CD4-positive, alpha-beta T cell (primary cell): ENCODE measurements around the gene SIRPB1. TPM values are rescaled to one million over a fixed set of nuclear protein-coding genes. Genes with fewer than 3 reads are reported as not detected.
"Not testable (repeated sequence)": the region's sequence is repeated elsewhere in the genome, so short reads cannot be mapped to it uniquely, and the experiment has no call there.

ENCODE experiments used
- ATAC-seq: fragments of 200-7000 bp; cut with Tn5 transposase; one replicate; pipeline ENCODE4 v1.10.0; 2022; ENCODE audit warnings: mild to moderate bottlenecking; ENCODE audit not compliant: poor library complexity
- CTCF ChIA-PET: fragments of 350-600 bp; sonication (Branson Sonifier 250); formaldehyde crosslinking; loops from one replicate; lab custom pipeline; 2021; ENCODE audit warnings: antibody characterized with exemption, inconsistent platforms; lab: Charles Lee
- POLR2A ChIA-PET: fragments of 350-600 bp; sonication (Branson Sonifier 250); formaldehyde crosslinking; loops from one replicate; lab custom pipeline; 2021; ENCODE audit warnings: antibody characterized with exemption, inconsistent platforms; lab: Charles Lee
- DNase-seq, 14 experiments: peaks; one replicate each; pipeline ENCODE4 v3.0.0-alpha.2; 2013 to 2020; ENCODE audit warnings: mixed read lengths in 2 of 14
- H3K27ac ChIP-seq, 2 donors: one replicate each; pipeline versions ENCODE4 v1.5.1 to v1.7.0; 2013; ENCODE audit warnings: low read length in 2 of 2, low read depth in 1 of 2, mild to moderate bottlenecking in 1 of 2
- H3K27me3 ChIP-seq, 2 experiments: 1 replicate in 1 of 2; 2 replicates in 1 of 2; pipeline versions ENCODE4 v1.6.1 to v1.7.0; 2013; ENCODE audit warnings: low read length in 2 of 2, control low read depth in 1 of 2, mild to moderate bottlenecking in 1 of 2, moderate library complexity in 1 of 2; ENCODE audit not compliant: insufficient read depth in 2 of 2, control insufficient read depth in 1 of 2
- H3K36me3 ChIP-seq: one replicate; pipeline ENCODE4 v1.6.1; 2013; ENCODE audit warnings: low read length, control low read depth; ENCODE audit not compliant: insufficient read depth
- H3K4me1 ChIP-seq: one replicate; pipeline ENCODE4 v1.6.1; 2013; ENCODE audit warnings: low read length, control low read depth; ENCODE audit not compliant: insufficient read depth
- H3K4me3 ChIP-seq: one replicate; pipeline ENCODE4 v1.5.1; 2013; ENCODE audit warnings: mild to moderate bottlenecking, low read length, moderate library complexity
- H3K9me3 ChIP-seq, 2 experiments: 1 replicate in 1 of 2; 2 replicates in 1 of 2; pipeline versions ENCODE4 v1.6.1 to v1.7.0; 2013; ENCODE audit warnings: low read length in 2 of 2, mild to moderate bottlenecking in 2 of 2, control low read depth in 1 of 2, moderate library complexity in 1 of 2; ENCODE audit not compliant: control insufficient read depth in 1 of 2, insufficient read depth in 1 of 2
- H3K27ac Mint-ChIP-seq: one replicate; pipeline ENCODE4 v1.8.0; 2020; ENCODE audit warnings: mixed read lengths
- H3K27me3 Mint-ChIP-seq: one replicate; pipeline ENCODE4 v1.8.0; 2021; ENCODE audit warnings: mixed read lengths
- H3K36me3 Mint-ChIP-seq: one replicate; pipeline ENCODE4 v1.8.0; 2021; ENCODE audit warnings: low read depth, mixed read lengths
- H3K4me1 Mint-ChIP-seq: one replicate; pipeline ENCODE4 v1.8.0; 2021; ENCODE audit warnings: low read depth, mixed read lengths
- H3K4me3 Mint-ChIP-seq: one replicate; pipeline ENCODE4 v1.8.0; 2020; ENCODE audit warnings: mild to moderate bottlenecking, mixed read lengths
- H3K9me3 Mint-ChIP-seq: one replicate; pipeline ENCODE4 v1.8.0; 2020; ENCODE audit warnings: mixed read lengths
- CTCF ChIP-seq: fragments of 200-600 bp; IDR thresholded peaks from one replicate; pipeline ENCODE4 v1.8.0; 2022; ENCODE audit warnings: antibody characterized with exemption, mild to moderate bottlenecking
- intact Hi-C, 2 experiments: fragments of 100-400 bp; cut with DNase I in 1 of 2; cut with micrococcal nuclease in 1 of 2; formaldehyde crosslinking; loops; one replicate each; pipeline versions ENCODE4 v1.15.1 to v1.9.0; 2023 to 2025; cut with DNase I, micrococcal nuclease
- total RNA-seq, 174 experiments: library from RNA in 2 of 174; stranded (reverse) in 2 of 174; gene quantifications; one replicate each; pipeline ENCODE4 v1.2.3 and lab custom pipeline; 2021 to 2026

The SIRPB1 gene
- total RNA-seq, 2 experiments from 2014 or later, result 7.8 to 8.6 TPM

- peaks cover 50% of the 10 kb centered on the region for H3K4me1 Mint-ChIP-seq
- intact Hi-C loops, result no loop called here
- no peaks in the 10 kb centered on the region for H3K27me3 ChIP-seq
These were observed 2.9 kb downstream of the SIRPB1 start for GRCh38 chr20:1616858-1617434.

GRCh38 chr20:1610404-1610803, 9.4 kb downstream of the SIRPB1 start:
- Mint-ChIP-seq H3K4me1 (peaks cover 10% of the 10 kb centered on the region), H3K36me3 (peaks cover 22% of the 10 kb centered on the region)
- H3K27me3 ChIP-seq, H3K4me3 ChIP-seq, H3K9me3 ChIP-seq, H3K27ac ChIP-seq, DNase-seq, H3K36me3 ChIP-seq, H3K4me3 Mint-ChIP-seq, H3K4me1 ChIP-seq, POLR2A ChIA-PET, CTCF ChIA-PET, ATAC-seq, intact Hi-C loops, H3K27ac Mint-ChIP-seq, H3K9me3 Mint-ChIP-seq, H3K27me3 Mint-ChIP-seq: not testable (repeated sequence)

More at GRCh38 chr20:1616858-1617434, 2.9 kb downstream of the SIRPB1 start:
- no peak overlapping the region for H3K4me3 ChIP-seq
- Mint-ChIP-seq H3K27ac (no peak overlapping the region), H3K36me3 (peaks cover 42% of the 10 kb centered on the region), H3K9me3 (no peaks in the 10 kb centered on the region), H3K4me3 (no peak overlapping the region), H3K27me3 (no peaks in the 10 kb centered on the region)
- POLR2A ChIA-PET, result no interaction called here
- no peak for ATAC-seq
- TF ChIP-seq CTCF, result no peak
- H3K9me3 ChIP-seq, result peaks cover 0 to 3% of the 10 kb centered on the region in 2 experiments
- CTCF ChIA-PET, result no interaction called here
- H3K36me3 ChIP-seq, result no peaks in the 10 kb centered on the region
- peaks cover 24% of the 10 kb centered on the region for H3K4me1 ChIP-seq
- no peak overlapping the region for H3K27ac ChIP-seq
- no peak for DNase-seq

- DNase-seq, H3K9me3 ChIP-seq, H3K27me3 ChIP-seq, CTCF ChIA-PET, H3K27ac ChIP-seq, H3K9me3 Mint-ChIP-seq, H3K27ac Mint-ChIP-seq, H3K4me1 Mint-ChIP-seq, H3K4me3 ChIP-seq, H3K27me3 Mint-ChIP-seq, intact Hi-C loops, ATAC-seq, H3K4me1 ChIP-seq, H3K4me3 Mint-ChIP-seq, H3K36me3 ChIP-seq: not testable (repeated sequence)
- POLR2A ChIA-PET, result interaction anchor here (0.6 kb wide), 1 partner anchor 1664 kb away, joined by 3 read pairs; no protein-coding TSS in a partner anchor
- peaks cover 12% of the 10 kb centered on the region for H3K36me3 Mint-ChIP-seq
These were observed 11.0 kb downstream of the SIRPB1 start for GRCh38 chr20:1608678-1609347.

- ChIA-PET POLR2A (no interaction called here), CTCF (no interaction called here)
- no peak overlapping the region for H3K27ac Mint-ChIP-seq
- H3K27ac ChIP-seq, result no peak overlapping the region
- no peaks in the 10 kb centered on the region for H3K4me1 Mint-ChIP-seq
- H3K9me3 Mint-ChIP-seq, result no peaks in the 10 kb centered on the region
- no peaks in the 10 kb centered on the region for H3K4me1 ChIP-seq
- no peak overlapping the region for H3K4me3 ChIP-seq
- no peaks in the 10 kb centered on the region for H3K36me3 ChIP-seq
- H3K4me3 Mint-ChIP-seq, result no peak overlapping the region
- H3K36me3 Mint-ChIP-seq, result no peaks in the 10 kb centered on the region
- no peaks in the 10 kb centered on the region for H3K27me3 Mint-ChIP-seq
- intact Hi-C loops, result no loop called here
- H3K27me3 ChIP-seq, result no peaks in the 10 kb centered on the region
- DNase-seq (no peak), ATAC-seq (no peak)
- no peak for TF ChIP-seq CTCF
- no peaks in the 10 kb centered on the region for H3K9me3 ChIP-seq
These were observed 19.1 kb downstream of the SIRPB1 start for GRCh38 chr20:1600736-1601135.
